T-helper 2 cell treated with Interferon-gamma antibody and Interleukin-4, amounts not matched to agents 5 μg/mL and 100 μg/mL, for 36 hours (primary cell): ENCODE measurements around the gene SLC25A38.
"Not testable (repeated sequence)": the region's sequence is repeated elsewhere in the genome, so short reads cannot be mapped to it uniquely, and the experiment has no call there.

Experiments used
- DNase-seq: peaks from one replicate; pipeline ENCODE4 v3.0.0; 2021; ENCODE audit warnings: low spot score
- H3K27ac Mint-ChIP-seq: one replicate; pipeline ENCODE4 v1.8.0; 2021; ENCODE audit warnings: mild to moderate bottlenecking, mixed read lengths
- H3K27me3 Mint-ChIP-seq: one replicate; pipeline ENCODE4 v1.8.0; 2021; ENCODE audit warnings: low read depth, mixed read lengths
- H3K36me3 Mint-ChIP-seq: one replicate; pipeline ENCODE4 v1.8.0; 2021; ENCODE audit warnings: low read depth, mixed read lengths
- H3K4me1 Mint-ChIP-seq: one replicate; pipeline ENCODE4 v1.8.0; 2021; ENCODE audit warnings: low read depth, mixed read lengths
- H3K4me3 Mint-ChIP-seq: one replicate; pipeline ENCODE4 v1.8.0; 2022; ENCODE audit warnings: mild to moderate bottlenecking, moderate library complexity, mixed read lengths
- H3K9me3 Mint-ChIP-seq: one replicate; pipeline ENCODE4 v1.8.0; 2021; ENCODE audit warnings: mixed read lengths

Gene SLC25A38, protein sequence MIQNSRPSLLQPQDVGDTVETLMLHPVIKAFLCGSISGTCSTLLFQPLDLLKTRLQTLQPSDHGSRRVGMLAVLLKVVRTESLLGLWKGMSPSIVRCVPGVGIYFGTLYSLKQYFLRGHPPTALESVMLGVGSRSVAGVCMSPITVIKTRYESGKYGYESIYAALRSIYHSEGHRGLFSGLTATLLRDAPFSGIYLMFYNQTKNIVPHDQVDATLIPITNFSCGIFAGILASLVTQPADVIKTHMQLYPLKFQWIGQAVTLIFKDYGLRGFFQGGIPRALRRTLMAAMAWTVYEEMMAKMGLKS

DNA sequence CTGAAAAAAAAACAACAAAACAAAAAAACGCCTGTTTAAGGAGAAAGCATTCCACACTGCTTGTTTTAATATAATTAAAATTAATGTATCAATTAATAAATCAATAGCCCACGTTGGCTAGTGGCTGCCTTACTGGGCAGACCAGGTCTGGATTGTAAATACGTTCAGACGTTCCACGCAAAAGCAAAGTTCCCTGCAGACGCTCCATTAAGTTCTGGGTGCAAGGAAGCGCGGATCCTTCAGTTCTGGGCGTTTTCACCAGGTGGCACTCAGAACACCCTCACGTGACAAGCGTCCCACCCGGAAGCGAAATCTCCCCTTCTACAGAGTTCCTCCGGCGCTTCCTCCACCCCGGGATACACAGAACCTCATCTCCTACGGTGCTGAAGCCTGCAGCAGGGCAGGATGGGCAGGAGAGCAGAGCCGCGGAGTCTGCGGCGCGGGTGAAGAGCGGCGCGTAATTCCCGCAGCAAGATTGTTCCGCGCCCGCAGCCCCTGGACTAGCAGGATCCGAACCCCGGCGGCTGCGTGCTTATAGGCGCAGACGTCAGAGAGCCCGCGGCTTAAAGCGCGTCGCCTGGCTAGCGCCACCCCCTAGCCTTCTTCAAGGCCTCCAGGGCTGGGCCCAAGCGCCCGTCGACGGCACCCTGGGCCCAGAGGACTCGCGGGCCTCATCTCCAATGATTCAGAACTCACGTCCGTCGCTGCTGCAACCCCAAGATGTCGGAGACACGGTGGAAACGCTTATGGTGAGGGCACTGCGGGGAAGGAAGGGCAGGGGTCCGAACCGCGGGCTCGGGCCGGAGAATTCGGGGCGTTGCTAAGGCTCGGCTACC lies at the start of gene SLC25A38:
Gene SLC25A38 (plus strand): TSS at position 326 of the 836 bp plus-strand sequence. CDS start 355 bp downstream, at position 681.
- H3K4me1 Mint-ChIP-seq: peaks cover 35% of the 10 kb centered on the region

DNA sequence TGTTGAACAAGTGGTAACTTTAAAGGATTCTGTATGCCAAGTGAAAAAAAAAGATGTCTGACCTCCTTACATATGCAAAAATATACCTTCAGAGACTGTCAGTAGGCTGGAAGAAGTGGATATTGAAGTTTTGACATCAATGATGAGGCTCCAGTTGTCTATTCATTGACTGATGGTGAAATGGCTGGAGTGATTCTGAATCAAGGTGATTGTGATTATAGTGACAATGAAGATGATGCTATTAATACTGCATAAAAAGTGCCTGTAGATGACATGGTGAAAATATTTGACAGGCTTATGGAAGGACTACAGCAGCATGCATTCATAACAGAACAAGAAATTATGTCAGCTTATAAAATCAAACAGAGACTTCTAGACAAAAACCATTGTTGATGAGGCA lies 49.6 kb upstream of the SLC25A38 start:
- Mint-ChIP-seq H3K9me3 (peaks cover 15% of the 10 kb centered on the region), H3K4me1 (peaks cover 40% of the 10 kb centered on the region), H3K4me3 (no peak overlapping the region), H3K36me3 (peaks cover 36% of the 10 kb centered on the region), H3K27me3 (no peaks in the 10 kb centered on the region), H3K27ac (no peak overlapping the region)
- DNase-seq: no peak

More for the DNA sequence above, at the start of gene SLC25A38:
- no peaks in the 10 kb centered on the region for H3K27me3 Mint-ChIP-seq
- H3K27ac Mint-ChIP-seq: peak within 1 kb of the TSS; percentile 98
- H3K9me3 Mint-ChIP-seq: no peaks in the 10 kb centered on the region
- peaks cover 14% of the 10 kb centered on the region for H3K36me3 Mint-ChIP-seq
- peak; percentile 84 for DNase-seq
- peak within 1 kb of the TSS; percentile 98 for H3K4me3 Mint-ChIP-seq

DNA sequence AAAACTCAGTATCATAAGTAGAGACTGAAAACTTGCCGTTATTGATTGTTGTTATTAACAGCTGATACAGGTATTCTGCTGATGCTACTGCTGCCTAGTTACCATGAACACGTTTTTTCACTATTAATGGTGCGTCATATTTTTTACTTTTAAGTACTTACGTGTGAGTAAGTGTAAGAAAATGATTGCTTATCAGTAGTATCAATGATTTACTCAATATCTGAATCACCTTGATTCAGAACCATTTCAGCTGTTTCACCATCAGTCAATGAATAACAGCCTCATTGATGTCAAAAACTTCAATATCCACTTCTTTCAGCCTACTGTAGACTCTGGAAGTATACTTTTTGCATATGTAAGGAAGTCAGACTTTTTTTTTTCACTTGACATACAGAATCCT lies 49.0 kb upstream of the SLC25A38 start:
- no peaks in the 10 kb centered on the region for H3K27me3 Mint-ChIP-seq

DNA sequence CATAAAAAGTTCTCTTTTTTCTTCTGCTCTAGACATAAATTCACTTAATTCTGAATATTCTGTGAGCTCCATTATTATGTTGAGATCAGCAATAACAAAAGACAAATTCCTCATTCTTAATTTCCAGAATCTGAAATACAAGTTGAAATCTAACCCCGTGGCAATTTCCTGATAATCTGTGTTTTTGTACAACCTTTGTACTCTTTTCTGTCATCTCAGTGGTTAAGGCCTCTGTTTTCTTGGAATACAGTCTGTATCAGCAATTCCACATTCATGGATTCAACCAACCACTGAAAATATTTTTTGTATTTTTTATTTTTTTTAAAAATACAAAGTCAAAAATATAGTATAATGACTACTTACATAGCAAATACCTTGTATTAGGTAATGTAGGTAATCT lies 45.0 kb upstream of the SLC25A38 start:
- no peak overlapping the region for H3K27ac Mint-ChIP-seq
- H3K4me1 Mint-ChIP-seq: peaks cover 18% of the 10 kb centered on the region
- DNase-seq: no peak
- H3K27me3 Mint-ChIP-seq: no peaks in the 10 kb centered on the region
- peaks cover 26% of the 10 kb centered on the region for H3K36me3 Mint-ChIP-seq
- peaks cover 18% of the 10 kb centered on the region for H3K9me3 Mint-ChIP-seq
- no peak overlapping the region for H3K4me3 Mint-ChIP-seq

More for the DNA sequence above, 49.0 kb upstream of the SLC25A38 start:
- Mint-ChIP-seq H3K4me1 (peaks cover 38% of the 10 kb centered on the region), H3K9me3 (peaks cover 15% of the 10 kb centered on the region), H3K27ac (no peak overlapping the region), H3K36me3 (peaks cover 36% of the 10 kb centered on the region), H3K4me3 (no peak overlapping the region)
- no peak for DNase-seq

DNA sequence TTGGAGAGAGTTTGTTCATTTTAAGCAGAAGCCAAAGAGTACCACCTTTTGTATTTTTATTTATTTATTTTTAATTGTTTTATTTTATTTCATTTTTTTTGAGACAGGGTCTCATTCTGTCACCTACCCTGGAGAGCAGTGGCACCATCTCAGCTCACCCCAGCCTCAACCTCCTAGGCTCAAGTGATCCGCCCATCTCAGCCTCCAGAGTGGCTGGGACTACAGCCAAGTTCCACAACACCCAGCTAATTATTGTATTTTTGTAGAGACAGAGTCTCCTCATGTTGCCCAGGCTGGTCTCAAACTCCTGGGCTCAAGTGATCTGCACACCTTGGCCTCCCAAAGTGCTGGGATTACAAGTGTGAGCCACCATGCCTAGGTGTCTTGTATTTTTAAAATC lies 44.1 kb upstream of the SLC25A38 start:
- DNase-seq: no peak
- Mint-ChIP-seq H3K4me1 (peaks cover 22% of the 10 kb centered on the region), H3K4me3 (no peak overlapping the region), H3K36me3 (peaks cover 21% of the 10 kb centered on the region), H3K27me3 (no peaks in the 10 kb centered on the region), H3K27ac (no peak overlapping the region), H3K9me3 (peaks cover 18% of the 10 kb centered on the region)

DNA sequence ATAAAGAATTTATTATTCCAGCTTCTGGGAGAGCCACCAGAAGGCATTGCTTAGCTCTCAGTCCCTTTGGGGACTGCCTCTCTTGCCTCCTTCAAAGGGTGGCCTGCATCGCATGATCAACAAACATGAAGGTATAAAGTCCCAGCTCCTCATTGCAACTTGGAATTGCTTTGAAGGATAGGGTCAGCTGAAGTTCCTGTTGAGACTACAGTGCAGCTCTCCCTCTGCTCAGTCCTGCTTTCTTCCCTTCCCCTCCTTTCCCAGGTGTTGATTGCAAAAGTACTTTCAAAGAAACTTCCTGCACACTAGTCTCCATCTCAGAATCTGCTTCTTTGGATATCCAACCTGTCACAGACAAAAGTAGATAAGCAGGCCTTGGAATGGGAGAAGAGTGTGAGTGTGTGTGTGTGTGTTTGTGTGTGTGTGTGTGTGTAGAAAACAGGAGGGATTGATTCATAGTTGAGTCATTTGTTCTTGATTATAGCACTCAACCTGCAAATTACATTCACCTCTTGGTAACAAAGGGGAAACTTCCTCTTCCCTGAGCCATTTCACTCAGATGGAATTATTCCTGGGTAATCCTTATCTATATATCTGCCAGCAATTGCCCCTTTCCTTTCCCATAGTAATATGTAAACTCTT lies 40.0 kb upstream of the SLC25A38 start:
- H3K4me3 Mint-ChIP-seq: no peak overlapping the region
- peaks cover 7% of the 10 kb centered on the region for H3K9me3 Mint-ChIP-seq

DNA sequence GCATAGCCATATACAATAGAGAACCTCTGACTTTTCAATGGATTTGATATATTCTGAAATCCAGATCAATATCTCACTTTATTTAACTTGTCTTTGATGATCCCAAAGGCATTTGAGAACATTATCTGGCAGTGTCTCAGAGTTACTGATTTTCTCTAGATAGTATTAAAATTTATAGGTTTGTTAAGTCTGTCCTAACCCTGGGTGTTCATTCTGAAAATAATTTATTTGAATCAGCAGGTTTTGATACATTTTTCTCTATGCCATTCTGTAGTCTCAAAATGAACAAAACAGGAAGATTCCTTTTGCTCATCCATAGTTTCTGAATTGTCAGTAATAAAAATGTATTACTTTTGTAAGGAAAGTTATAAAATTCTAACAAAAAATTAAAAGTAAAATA lies 39.4 kb upstream of the SLC25A38 start:
- H3K27ac Mint-ChIP-seq: no peak overlapping the region
- H3K36me3 Mint-ChIP-seq: peaks cover 4% of the 10 kb centered on the region
- H3K27me3 Mint-ChIP-seq: no peaks in the 10 kb centered on the region
- no peak overlapping the region for H3K4me3 Mint-ChIP-seq
- H3K9me3 Mint-ChIP-seq: peaks cover 7% of the 10 kb centered on the region
- DNase-seq: no peak
- peaks cover 48% of the 10 kb centered on the region for H3K4me1 Mint-ChIP-seq

More for the DNA sequence above, 40.0 kb upstream of the SLC25A38 start:
- H3K27me3 Mint-ChIP-seq: no peaks in the 10 kb centered on the region
- DNase-seq: no peak
- H3K27ac Mint-ChIP-seq: no peak overlapping the region
- H3K4me1 Mint-ChIP-seq: peaks cover 45% of the 10 kb centered on the region
- H3K36me3 Mint-ChIP-seq: peaks cover 4% of the 10 kb centered on the region

DNA sequence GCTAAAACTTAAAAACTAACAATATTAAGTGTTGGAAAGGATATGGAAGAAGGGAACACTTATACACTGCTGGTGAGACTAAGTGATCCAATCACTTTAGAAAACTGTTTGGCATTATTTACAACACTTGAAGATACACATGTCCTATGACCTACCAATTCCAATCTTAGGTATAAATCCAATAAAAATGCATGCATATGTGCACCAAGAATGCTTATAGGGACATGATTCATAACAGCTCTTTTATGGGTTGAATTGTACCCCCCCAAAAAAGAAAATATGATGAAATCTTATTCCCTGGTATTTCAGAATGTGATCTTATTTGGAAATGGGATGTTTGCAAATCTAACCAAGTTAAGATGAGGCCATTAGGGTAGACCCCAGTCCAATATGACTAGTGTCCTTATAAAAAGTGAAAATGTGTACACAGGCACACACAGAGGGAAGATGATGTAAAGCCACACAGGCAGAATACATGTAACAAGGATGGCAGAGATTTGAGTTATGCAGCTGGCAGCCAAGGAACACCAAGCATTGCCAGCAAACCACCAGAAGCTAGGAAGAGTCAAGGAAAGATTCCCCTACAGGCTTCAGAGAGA lies 38.3 kb upstream of the SLC25A38 start:
- H3K36me3 Mint-ChIP-seq: peaks cover 4% of the 10 kb centered on the region
- peaks cover 53% of the 10 kb centered on the region for H3K4me1 Mint-ChIP-seq
- H3K4me3 Mint-ChIP-seq: no peak overlapping the region
- H3K9me3 Mint-ChIP-seq: peaks cover 7% of the 10 kb centered on the region
- no peaks in the 10 kb centered on the region for H3K27me3 Mint-ChIP-seq
- no peak overlapping the region for H3K27ac Mint-ChIP-seq
- no peak for DNase-seq

DNA sequence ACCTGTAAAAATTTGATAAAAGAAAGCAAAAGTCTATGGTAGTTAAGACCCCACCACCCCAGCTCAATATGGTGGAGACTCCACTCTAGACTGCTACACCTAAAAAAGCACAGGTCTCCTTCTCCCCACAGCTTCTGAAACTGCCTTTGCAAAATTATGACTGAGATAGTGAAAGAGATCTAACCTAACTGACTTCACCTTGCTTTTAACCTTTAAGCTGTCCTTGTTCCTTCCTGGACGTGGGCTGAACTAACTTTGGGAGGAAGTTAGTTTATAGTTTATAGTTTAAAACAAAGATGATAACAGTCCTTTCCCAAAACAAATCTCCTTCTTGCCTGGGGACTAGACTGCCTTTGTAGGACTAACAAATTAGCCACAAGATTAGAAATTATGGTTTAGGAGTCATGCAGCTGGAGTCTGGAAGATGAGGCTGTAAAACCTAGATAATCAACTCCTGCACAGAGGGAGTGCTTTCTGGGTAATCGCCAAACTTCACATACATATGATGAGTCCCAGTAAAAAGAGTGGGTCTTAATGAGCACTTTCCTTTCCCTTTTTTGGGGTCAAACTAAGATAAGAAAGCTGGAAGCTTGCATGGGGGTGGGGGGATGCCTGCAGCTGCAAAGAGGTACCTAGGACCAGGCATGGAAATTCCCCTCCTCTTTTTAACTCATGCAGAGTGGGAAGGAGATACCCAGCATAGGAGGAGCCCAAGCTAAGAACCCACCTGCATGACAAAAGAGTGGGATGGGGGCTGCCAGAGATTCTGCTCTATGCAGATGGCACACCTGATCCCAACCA lies 36.2 kb upstream of the SLC25A38 start:
- Mint-ChIP-seq H3K36me3 (peaks cover 3% of the 10 kb centered on the region), H3K9me3 (peaks cover 4% of the 10 kb centered on the region), H3K27me3 (no peaks in the 10 kb centered on the region), H3K27ac (peak overlapping the region; percentile 83), H3K4me1 (peaks cover 68% of the 10 kb centered on the region), H3K4me3 (peak overlapping the region; percentile 58)
- no peak for DNase-seq

DNA sequence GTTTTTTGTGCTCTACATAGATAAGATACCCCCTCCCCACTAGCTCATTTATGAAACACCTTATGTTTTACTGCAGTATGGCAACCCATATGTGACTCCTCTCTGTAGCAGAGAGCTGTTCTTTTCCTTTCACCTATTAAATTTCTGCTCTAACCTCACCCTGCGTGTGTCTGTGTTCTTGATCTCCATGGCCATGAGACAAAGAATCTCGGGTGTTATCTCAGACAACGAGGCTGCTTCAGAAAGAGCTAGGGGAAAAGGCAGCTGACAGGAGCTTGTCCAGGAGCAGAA lies 35.6 kb upstream of the SLC25A38 start:
- H3K27ac Mint-ChIP-seq: peak overlapping the region; percentile 83
- H3K4me1 Mint-ChIP-seq: peaks cover 69% of the 10 kb centered on the region

DNA sequence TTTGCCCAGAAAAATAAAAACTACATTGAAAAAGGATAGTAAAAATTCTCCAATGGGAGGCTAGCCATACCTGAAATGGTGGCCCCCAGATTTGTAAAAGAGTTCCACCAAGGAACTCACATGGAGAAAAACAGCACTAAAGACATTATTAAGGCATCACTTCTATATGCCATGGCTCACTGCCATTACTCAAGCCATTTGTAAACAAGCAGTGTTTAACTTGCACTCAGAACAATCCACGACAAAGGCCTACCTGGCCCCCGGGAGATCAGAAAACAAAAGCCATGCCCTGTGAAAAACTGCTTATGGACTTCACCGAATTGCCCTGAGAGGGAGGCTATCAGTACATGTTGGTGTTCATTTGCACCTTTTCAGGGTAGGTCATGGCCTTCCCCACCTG lies 34.1 kb upstream of the SLC25A38 start:
- Mint-ChIP-seq H3K36me3 (peaks cover 12% of the 10 kb centered on the region), H3K27me3 (no peaks in the 10 kb centered on the region), H3K9me3 (peaks cover 9% of the 10 kb centered on the region), H3K4me3 (no peak overlapping the region), H3K4me1 (peaks cover 62% of the 10 kb centered on the region), H3K27ac (peak overlapping the region; percentile 8)
- DNase-seq: no peak

More for the DNA sequence above, 35.6 kb upstream of the SLC25A38 start:
- Mint-ChIP-seq H3K27me3 (no peaks in the 10 kb centered on the region), H3K4me3 (peak overlapping the region; percentile 58), H3K9me3 (peaks cover 4% of the 10 kb centered on the region), H3K36me3 (peaks cover 6% of the 10 kb centered on the region)
- no peak for DNase-seq

DNA sequence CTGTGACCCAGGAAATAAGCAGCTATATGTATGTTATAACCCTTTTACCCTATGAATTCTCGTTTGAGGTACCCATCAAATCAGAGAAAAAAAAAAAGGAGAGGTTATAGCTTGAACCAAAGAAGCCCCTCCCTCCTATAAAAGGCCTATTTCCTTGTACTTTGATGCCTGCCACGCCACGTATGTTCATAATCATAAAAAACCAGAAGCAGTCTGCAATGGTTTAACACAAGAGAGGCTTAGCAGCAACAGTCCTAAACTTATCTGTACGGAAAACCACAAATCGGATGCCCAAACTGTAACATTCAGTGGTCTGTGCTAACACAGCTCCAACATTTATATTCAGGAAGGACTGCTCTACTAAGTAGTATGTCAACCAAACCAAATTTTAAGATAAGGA lies 32.5 kb upstream of the SLC25A38 start:
- H3K4me1 Mint-ChIP-seq: peaks cover 61% of the 10 kb centered on the region
- no peak overlapping the region for H3K4me3 Mint-ChIP-seq
- peaks cover 17% of the 10 kb centered on the region for H3K36me3 Mint-ChIP-seq
- H3K27me3 Mint-ChIP-seq: no peaks in the 10 kb centered on the region
- peaks cover 5% of the 10 kb centered on the region for H3K9me3 Mint-ChIP-seq
- no peak for DNase-seq
- peak overlapping the region; percentile 66 for H3K27ac Mint-ChIP-seq

DNA sequence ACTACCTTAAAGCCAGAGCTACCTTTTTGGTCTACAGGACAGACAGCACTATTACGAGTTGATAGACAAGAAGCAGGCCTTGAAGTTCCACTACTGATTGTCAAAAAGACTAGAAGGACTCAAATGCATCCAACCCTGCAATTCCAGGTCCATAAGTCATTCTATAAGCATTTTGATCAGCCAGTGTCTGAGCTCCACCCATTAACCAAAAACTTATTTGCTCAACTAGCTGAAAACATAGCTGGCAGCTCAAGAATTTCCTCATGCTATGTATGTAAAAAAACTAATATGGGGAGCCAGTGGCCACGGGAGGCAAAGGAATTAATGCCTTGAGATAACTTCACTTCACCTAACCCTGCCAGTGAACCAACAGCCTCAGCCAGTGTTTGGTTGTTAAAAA lies 32.0 kb upstream of the SLC25A38 start:
- Mint-ChIP-seq H3K4me1 (peaks cover 61% of the 10 kb centered on the region), H3K27ac (peak overlapping the region; percentile 66), H3K36me3 (peaks cover 17% of the 10 kb centered on the region)
- not testable (repeated sequence) for DNase-seq, H3K27me3 Mint-ChIP-seq, H3K4me3 Mint-ChIP-seq, H3K9me3 Mint-ChIP-seq
